ENCODE results near the gene AKAP8L. TPM values are rescaled to one million over a fixed set of nuclear protein-coding genes. Genes with fewer than 3 reads are reported as not detected.

Gene AKAP8L
- total RNA-seq, 1 experiment from 2014 or later = 132 TPM

GRCh38 chr19:15401397-15401710 lies 17.4 kb downstream of the AKAP8L start:
- CTCF ChIA-PET = no interaction called here

GRCh38 chr19:15400521-15401396 lies 18.0 kb downstream of the AKAP8L start:
- DNase-seq (ENCODE audit: low spot score) = no peak
- ChIA-PET POLR2A (ENCODE audit: low non-redundant PET) (no interaction called here), CTCF (no interaction called here)
- no peak overlapping the region for H3K27ac ChIP-seq (ENCODE audit: low read depth, low read length, poor library complexity, severe bottlenecking)
- H3K27me3 ChIP-seq (replicated peaks; ENCODE audit: insufficient read depth, low read depth, low read length, poor library complexity) = no peaks in the 10 kb centered on the region
- peaks cover 70% of the 10 kb centered on the region for H3K36me3 ChIP-seq (ENCODE audit: insufficient read depth, low read length, poor library complexity, severe bottlenecking)
- H3K9me3 ChIP-seq (ENCODE audit: low read depth, low read length, poor library complexity, severe bottlenecking) = no peaks in the 10 kb centered on the region
- no peak overlapping the region for H3K4me3 ChIP-seq (ENCODE audit: low read depth, low read length, poor library complexity, severe bottlenecking)
- TSS peak; percentile 15 for BruUV-seq (replicated peaks)
- intact Hi-C loops (cut with micrococcal nuclease; ENCODE audit: unreplicated experiment) = no loop called here
- TF ChIP-seq CTCF (conservative IDR thresholded peaks at IDR 0.05; ENCODE audit: low read depth, low read length) (no peak), EZH2 (IDR thresholded peaks at IDR 0.05; ENCODE audit: borderline replicate concordance, low read depth, low read length, poor library complexity, severe bottlenecking) (no peak)
- H3K4me1 ChIP-seq (ENCODE audit: insufficient read depth, low read length, poor library complexity, severe bottlenecking) = peaks cover 4% of the 10 kb centered on the region

More at GRCh38 chr19:15401397-15401710, 17.4 kb downstream of the AKAP8L start:
- BruUV-seq (replicated peaks) = no TSS peak
- intact Hi-C loops (cut with micrococcal nuclease; ENCODE audit: unreplicated experiment) = no loop called here
- peaks cover 70% of the 10 kb centered on the region for H3K36me3 ChIP-seq (ENCODE audit: insufficient read depth, low read length, poor library complexity, severe bottlenecking)
- no peak for DNase-seq (ENCODE audit: low spot score)
- peaks cover 4% of the 10 kb centered on the region for H3K4me1 ChIP-seq (ENCODE audit: insufficient read depth, low read length, poor library complexity, severe bottlenecking)
- no peak overlapping the region for H3K4me3 ChIP-seq (ENCODE audit: low read depth, low read length, poor library complexity, severe bottlenecking)
- no peak overlapping the region for H3K27ac ChIP-seq (ENCODE audit: low read depth, low read length, poor library complexity, severe bottlenecking)
- POLR2A ChIA-PET (ENCODE audit: low non-redundant PET) = no interaction called here
- H3K9me3 ChIP-seq (ENCODE audit: low read depth, low read length, poor library complexity, severe bottlenecking) = no peaks in the 10 kb centered on the region
- H3K27me3 ChIP-seq (replicated peaks; ENCODE audit: insufficient read depth, low read depth, low read length, poor library complexity) = no peaks in the 10 kb centered on the region
- no peak for TF ChIP-seq CTCF (conservative IDR thresholded peaks at IDR 0.05; ENCODE audit: low read depth, low read length)

GRCh38 chr19:15399635-15400034 lies 19.2 kb downstream of the AKAP8L start:
- H3K36me3 ChIP-seq (ENCODE audit: insufficient read depth, low read length, poor library complexity, severe bottlenecking) = peaks cover 73% of the 10 kb centered on the region
- ChIA-PET POLR2A (ENCODE audit: low non-redundant PET) (no interaction called here), CTCF (no interaction called here)
- intact Hi-C loops (cut with micrococcal nuclease; ENCODE audit: unreplicated experiment) = no loop called here
- H3K9me3 ChIP-seq (ENCODE audit: low read depth, low read length, poor library complexity, severe bottlenecking) = no peaks in the 10 kb centered on the region
- BruUV-seq (replicated peaks) = no TSS peak
- H3K4me1 ChIP-seq (ENCODE audit: insufficient read depth, low read length, poor library complexity, severe bottlenecking) = peaks cover 2% of the 10 kb centered on the region
- TF ChIP-seq CTCF (conservative IDR thresholded peaks at IDR 0.05; ENCODE audit: low read depth, low read length) = no peak
- TF ChIP-seq EZH2 (IDR thresholded peaks at IDR 0.05; ENCODE audit: borderline replicate concordance, low read depth, low read length, poor library complexity, severe bottlenecking) = no peak
- no peaks in the 10 kb centered on the region for H3K27me3 ChIP-seq (replicated peaks; ENCODE audit: insufficient read depth, low read depth, low read length, poor library complexity)
- H3K27ac ChIP-seq (ENCODE audit: low read depth, low read length, poor library complexity, severe bottlenecking) = no peak overlapping the region
- H3K4me3 ChIP-seq (ENCODE audit: low read depth, low read length, poor library complexity, severe bottlenecking) = no peak overlapping the region
- DNase-seq (ENCODE audit: low spot score) = no peak
